Activated gamma-delta T cell treated with anti-CD3 and anti-CD28 coated beads, Interleukin-2, amount 50 U/mL, for 16 hours (primary cell): ENCODE results near the gene ROR1.

Source experiments
- DNase-seq: peaks from one replicate; pipeline ENCODE4 v3.0.0-alpha.2; 2020; ENCODE audit warnings: low read depth

Gene ROR1

DNA sequence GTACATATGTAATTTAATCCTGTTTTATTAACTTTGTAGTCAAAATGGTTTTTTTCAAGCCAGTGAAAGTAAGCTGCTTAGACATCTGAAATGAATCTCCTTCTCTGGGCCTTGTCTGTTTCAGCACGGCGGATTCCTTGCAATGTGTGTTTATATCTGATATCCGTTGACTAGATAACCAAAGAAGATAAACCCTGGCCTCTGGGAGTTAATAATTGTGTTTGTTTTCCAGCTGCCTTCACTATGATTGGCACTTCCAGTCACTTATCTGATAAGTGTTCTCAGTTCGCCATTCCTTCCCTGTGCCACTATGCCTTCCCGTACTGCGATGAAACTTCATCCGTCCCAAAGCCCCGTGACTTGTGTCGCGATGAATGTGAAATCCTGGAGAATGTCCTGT is 366.1 kb downstream of the ROR1 start:
- DNase-seq: no peak

DNA sequence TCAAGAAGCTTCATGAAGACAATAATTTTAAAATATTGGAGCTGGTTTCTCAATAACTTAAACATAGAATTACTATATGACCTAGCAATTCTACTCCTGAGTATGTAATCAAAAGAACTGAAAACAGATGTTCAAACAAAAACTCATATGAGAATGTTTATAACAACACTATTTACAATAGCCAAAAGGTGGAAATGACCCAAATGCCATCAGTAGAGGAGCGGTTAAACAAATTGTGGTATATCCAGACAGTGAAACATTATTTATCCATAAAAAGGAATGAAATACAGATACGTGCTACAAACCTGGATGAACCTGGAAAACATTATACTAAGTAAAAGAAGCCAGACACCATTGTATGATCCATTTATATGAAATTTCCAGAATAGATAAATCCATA is 366.8 kb downstream of the ROR1 start:
- DNase-seq: no peak

DNA sequence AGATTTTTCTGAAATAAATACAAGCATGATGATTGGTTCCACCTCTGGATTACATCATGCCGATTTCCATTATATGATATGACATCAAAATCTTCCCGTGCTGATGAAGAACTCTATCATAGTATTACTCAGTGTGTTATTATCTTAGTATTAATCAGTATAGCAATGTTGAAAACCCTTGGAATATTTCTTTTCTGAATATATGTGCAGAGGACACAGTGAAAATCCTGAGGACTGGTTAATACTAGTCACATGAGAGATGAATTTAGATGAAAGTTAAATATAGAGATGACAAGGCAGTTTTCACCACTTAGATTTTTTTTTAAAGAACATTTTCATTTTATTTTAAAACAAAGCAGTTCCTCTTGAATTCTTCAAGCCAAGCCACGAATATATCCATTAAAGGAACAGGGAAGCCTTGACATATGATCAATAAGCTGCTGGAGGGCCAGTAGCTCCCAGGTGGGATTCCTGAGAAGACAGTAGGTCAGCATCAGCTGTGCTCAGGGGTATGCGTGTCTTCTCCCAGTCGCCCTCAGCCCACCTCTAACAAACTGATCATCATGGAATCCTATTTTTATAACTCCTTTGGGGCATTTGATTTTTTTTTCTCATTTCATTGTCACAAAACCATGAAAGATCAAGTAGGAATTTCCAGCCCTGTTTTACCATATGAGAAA is 373.4 kb downstream of the ROR1 start:
- DNase-seq: no peak

DNA sequence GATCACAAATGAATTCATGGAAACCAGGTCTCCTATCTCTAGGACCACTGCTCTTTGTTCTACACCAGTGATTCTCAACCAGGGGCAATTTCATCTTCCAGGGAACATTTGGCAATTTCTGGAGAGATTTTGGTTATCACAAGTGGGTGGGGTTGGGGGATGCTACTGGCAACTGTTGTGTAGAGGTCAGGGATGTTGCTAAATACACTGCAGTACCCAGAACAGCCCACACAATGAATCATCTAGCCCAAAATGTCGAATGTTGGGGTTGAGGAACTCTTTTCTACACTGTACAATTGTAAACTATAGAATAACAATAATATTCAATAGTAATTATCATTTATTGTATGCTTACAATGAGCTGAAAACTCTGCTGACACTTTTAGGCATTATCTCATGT is 373.9 kb downstream of the ROR1 start:
- DNase-seq: no peak

DNA sequence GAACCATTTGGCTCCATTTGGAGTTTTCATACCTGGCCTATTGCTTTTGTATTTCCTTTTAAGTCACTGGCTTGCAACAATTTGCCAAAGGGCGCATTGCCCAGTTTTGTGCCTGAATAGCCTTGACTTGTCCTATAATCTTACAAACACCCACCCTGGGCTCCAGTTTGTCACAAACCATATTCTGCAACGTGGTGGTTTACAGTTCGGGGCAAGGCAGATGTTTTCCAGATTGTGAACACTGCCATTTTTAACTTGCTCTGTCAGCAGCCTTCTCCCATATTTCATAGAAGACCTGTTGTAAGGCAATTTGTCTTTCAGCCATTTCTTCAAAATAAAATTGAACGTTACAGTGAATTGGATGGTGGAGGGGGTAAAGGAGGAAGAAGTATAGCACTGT is 376.4 kb downstream of the ROR1 start:
- no peak for DNase-seq

DNA sequence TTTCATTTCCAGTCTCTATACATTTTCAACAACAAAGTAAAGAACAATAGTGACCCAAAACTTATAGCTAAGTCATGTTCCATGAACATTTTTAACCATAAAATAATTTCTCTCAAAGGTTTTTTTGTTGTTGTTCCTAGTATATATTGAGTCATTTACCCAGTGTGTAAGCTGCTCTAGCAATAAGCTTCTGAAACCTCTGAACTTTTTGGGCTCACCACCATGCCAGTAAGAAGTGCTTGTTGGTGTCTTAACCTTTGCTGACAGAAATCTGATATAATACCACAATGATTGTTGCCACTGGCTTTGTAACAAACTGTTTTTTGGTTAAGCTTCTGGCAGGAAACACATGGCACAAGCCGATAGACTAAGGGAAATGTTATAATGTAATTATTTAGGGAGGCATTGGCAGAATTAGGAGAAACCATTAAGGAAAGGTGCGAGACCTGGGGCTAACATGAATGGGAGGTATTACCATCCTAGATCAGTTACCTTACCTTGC is 377.0 kb downstream of the ROR1 start:
- DNase-seq: no peak

DNA sequence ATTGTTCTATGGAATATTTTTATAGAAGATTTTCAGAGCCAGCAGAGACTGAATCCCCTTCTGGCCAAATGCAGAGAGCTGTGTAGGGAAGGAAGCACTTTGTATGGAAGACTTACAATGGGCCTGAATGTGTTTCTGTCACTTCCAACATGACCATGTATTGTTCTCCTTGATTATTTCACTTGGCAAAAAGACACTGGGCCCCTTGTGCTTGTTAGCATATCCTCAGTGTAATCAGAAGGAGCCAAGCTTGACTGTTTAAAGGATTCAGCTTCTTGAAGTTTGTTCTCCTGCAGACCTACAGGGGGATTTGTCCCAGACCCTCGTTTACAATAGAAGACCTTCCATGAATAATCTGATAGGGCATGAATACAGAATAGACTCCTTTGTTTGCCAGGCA is 381.5 kb downstream of the ROR1 start:
- no peak for DNase-seq

DNA sequence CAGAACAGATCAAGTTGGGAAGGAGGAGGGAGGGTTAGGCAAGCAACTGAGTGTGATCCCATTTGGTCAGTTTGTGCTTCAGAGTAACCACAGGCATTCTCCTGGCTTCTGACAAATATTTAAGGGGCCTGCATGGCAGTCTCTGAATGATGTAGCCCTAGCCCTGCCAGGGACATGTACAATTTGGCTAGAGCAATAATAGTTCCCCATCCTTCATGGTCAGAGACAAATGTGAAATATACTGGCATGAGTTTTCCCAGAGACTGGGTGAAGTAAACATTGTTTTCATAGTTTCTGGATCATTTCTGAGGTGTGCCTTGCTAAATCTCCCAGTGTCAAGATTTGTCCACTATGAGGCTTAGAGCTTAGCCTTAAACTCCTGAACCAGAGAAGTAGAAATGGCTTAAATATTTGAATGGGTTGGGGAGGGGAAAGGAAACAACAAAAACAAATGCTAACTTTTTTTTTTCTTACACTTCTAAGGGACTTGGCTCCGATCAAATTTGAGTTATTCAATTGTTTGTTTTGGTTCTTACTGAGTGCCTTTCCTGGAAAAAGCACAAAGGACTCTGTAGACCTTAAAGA is 387.6 kb downstream of the ROR1 start:
- DNase-seq: no peak

DNA sequence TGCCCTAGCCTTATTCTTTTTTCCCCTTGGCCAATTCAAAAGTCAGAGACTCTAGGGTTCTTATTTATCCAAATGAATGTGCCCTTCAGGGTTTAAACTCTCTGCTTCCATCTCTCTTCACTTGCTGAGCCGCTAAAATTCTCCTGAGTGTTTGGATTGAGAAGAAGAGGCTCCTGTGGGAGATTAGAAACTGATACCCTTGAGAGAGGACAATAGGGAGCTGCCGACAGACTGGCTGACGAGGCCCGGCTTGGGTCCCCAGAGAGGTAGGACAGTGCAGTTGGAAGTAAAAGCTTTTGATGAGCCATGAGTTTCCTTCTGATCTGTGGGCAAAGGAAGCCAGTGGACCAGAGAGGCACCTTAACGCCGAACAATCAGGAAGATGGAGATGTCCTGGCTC is 388.3 kb downstream of the ROR1 start:
- no peak for DNase-seq

DNA sequence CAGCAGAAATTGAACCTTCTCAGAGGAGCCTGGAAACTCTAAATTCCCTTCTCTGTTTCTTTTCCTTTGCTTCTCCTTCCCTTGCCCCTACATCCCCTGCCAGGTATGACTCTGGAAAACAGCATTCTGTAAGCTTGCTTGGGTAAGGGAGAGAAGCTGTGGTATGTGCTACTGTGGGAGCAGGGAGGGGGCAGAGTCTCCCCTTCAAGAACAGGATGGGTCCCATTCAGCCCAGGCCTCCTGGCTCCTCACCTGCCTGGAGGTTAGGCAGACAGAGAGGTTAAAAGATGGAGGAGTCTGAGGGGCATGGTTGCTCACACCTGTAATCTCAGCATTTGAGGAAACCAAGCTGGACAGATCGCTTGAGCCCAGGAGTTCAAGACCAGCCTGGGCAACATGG is 389.0 kb downstream of the ROR1 start:
- DNase-seq: no peak

DNA sequence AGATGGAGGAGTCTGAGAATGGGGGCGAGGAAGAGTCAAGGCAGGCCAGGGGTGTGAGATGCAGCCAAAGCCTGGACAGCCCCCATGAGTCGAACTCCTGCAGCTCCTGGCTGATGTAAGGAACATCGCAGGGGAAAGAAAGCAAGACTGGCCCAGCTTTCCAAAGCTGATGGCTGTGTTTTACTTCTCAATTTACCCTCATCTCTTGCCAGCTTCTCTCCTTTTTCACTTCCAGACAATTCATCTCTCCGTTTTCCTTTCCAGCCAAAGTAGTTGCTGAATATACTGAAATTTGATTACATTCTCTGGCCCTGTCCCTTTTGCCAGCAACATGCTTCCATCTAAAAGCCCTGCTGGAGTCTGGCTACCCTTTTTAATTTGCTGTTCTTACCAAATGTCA is 389.6 kb downstream of the ROR1 start:
- no peak for DNase-seq

DNA sequence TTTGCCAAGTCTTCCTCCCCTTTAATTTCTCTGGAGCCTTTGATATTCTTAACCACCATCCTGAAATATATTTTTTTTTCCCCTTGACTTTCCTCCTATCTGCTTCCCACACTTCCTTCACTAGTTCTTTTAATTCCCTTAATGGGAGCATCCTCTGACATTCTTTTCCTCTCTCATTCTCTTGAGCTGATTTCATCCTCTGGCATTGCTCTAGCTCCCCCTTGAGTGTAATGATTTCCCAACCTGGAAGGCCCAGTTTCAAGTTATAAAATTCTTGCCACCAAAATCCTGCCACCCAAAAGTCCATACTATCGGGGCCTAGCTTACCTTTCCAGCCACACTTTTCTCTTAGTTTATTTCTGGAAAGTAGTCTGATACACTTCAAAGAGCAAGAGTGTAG is 390.2 kb downstream of the ROR1 start:
- no peak for DNase-seq

DNA sequence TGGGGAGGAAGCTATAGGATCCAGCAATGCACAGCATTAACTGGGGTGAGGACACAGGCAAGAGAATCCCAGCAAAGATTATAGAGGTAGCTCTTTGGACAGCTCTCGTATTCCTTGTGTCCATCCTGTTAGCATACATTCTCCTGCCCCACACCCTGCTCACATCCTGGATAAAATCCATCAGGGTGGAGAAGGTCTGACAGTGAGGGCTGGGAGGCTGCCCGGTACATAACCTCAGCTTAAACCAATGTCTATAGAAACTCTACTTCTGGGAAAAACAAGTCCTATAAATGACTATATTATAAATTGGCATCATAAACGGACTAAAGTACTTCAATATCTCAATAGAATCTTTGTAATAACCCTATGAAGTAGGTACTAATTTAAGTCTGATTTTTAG is 392.8 kb downstream of the ROR1 start:
- DNase-seq: no peak

DNA sequence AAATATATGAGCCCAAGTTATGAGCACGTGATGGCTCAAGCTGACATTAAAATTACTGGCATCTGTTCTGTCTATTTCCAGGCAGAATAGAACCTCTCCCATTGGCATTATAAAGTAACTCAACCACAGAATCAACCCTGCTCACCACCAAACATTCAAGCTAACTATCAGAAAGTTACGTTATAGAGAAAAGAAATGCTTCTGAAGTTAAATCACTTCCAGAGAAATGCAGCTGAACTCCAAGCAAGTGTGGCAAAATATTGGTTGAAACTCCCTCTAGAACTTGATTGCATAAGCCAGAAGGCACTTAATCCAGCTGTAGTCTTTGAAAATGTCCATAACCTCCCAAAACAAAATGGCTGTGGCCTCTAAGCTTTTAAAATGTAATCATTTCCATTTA is 393.4 kb downstream of the ROR1 start:
- no peak for DNase-seq

DNA sequence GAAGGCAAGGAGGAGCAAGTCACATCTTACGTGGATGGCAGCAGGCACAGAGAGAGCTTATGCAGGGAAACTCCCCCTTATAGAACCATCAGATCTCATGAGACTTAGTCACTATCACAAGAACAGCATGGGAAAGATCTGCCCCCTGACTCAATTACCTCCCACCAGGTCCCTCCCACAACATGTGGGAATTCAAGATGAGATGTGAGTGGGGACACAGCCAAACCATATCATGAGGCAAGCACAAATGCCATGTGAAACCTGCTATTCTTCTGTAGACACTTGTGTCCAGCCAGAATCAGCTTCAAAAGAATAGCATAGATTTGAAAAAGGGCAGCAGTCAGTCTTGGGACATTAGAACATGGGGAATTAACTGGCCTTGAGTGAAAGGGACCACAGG is 397.4 kb downstream of the ROR1 start:
- no peak for DNase-seq

DNA sequence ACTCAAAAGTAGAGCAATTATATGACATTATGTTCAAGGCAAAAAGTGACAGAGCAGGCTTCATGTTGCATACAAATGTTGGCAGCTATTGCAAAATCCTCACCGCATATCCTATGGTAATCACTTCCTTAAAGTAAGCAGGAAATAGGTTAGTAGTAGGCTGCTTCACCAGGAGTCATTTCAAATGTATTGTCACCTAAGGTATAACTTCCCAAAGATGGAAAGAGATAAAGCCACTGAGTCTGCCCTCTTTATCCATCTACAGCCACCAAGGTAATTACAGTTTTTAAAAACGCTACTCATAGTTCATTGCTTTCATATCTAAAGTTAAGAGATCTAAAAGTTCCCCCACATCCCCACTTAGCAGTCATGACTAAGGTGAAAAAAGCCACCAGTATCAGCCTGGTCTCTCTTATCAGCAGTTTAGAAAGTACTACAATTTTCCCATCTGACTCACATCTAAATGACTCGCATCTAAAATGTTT is 398.0 kb downstream of the ROR1 start:
- no peak for DNase-seq

DNA sequence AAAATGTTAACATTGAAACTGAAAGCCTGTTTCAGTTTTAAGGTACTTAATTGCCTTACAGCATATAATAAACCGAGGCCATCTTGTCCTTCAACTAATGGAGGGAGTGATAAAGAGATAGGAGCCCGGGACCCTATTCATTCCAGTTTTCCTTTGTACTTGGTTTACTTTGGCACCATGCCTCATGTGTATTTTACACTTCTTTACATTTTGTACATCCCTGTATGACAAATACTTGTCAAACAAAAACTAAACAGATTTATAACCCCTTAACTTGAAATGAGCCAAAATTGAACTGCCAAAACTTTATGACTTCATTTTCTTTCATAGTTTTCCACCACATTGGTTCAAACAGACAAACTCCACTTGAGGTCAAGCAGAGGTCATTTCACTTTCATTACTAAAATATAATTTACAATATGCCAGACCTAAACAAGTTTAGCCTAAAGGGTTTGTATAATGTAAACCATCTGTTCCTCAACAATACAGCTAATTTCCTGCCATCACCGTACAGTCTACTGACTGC is 398.7 kb downstream of the ROR1 start:
- no peak for DNase-seq

DNA sequence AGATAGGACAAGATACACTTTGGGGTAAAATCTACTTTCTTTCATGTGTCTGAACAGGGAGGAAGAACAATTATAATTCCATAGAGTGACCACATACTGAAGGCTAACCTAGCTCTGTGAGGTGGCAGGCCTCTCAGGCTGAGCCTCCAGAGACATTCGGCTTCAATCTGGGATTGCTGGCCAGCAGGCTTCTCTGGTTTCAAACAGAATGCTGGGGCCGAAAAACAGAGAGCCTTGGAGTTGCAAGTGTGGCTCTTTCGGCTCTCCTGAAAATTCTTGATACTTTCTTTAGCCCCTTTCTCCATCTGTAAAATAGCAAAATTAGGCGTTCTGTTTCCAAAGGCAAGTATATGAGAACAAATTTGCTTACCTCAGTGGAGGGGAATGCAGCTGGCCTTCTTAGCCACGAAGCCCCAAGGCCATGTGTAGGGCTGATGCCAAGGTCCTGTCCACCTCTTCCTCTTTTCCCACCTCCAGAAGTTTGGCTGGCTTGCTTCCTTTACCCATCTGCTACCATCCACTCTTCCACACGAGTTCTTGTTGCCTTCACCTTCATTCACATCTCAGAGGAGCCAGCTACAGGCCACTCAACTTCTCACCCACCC is 399.6 kb downstream of the ROR1 start:
- no peak for DNase-seq

DNA sequence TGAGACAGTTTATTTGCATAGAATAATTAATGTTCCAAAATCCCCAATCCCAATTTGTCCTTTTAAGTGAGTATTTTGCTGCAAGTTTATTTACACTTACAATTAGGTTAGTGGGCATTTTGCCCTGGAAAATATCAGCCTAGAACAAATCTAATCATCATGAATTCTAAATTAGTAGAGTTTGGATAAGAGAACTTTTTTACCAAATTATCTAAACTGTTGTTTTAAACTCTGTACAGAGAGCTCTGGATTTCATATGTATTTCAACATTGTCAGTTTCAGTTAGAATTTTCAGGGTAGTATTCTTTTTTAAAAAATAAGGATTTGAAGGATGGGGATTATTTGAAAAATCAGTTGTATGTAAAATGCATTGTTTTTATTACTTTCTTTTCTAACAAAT is 401.8 kb downstream of the ROR1 start:
- DNase-seq: no peak

DNA sequence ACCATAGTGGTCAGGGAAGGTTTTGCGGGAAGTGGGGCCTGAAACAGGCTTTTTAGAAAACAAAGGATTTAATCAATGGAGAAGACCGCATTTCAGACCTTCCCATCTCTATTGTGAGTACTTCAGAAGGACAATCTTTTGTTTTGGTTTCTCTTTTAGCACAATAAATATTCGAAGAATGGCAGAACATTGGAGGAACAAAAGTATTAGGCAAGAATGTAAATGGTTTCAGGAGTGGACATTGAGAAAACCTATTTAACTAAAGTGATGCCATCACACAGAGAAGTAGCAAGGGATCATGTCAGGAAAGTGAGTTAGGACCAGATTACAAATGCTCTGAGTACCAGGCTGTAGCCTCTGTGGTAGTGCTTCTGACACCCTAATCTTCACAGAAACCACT is 402.8 kb downstream of the ROR1 start:
- no peak for DNase-seq

DNA sequence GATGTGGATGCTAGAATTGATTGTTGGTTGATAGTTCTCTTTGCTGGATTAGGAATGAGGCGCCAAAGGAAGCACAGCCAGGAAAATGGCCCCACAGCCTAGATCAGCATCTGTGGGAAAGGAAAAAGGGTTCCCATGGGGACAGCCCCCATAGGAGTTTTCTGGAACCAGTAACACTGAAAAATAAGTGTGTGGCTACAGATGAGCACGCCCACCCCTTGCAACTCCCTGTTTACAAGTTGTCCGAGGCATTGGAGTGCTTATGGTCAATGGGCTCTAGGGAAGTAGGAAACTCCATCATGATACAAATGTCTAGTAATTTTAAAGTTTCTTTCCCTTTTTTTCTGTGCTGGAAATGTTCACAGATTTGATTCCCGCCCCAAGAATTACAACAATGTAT is 405.8 kb downstream of the ROR1 start:
- DNase-seq: no peak

DNA sequence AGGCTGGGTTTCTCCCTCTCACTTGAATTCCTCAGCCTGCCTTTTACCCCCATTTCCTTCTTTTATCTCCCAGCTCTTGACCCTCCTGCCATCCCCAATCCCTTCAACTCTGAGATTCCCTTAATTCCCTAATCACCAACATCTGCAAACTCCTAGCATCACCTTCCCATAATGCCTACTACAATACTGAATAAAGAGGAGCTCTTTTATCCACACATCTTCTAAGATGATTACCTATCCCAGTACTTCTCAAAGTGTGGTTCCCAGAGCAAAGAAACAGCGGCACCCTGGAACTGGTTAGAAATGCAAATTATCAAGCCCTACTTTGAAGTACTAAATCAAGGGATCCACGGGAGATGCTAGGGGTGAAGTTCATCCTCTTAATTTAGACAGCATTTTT is 408.4 kb downstream of the ROR1 start:
- DNase-seq: no peak

DNA sequence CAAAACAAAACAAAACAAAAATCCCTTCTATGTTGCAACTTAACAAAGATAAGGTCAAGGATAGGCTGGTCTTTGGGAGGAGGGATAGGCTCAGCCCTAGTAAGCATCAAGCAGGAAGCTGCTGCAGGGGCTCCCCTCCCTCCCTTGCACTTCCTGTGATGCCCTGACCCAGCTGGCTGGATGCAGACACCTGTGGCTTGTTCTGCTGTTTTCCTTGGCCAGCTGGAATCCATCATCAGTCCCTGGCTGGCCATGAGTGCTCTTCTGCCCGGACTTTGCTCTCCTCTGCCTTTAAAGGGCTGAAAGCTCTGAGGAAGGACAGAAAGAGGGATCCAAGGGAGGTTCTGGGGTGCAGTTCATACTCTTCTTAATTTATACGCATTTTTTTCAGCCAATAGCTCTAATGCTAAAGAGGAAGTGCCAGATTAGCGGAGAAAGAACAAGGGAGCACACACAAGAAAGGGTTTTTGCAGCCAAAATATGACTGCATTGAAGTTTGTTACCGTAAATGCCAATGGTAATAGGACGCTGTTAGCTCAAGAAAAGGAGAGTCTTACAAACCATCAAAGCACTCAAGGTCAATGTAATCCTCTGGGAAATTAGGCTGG is 409.7 kb downstream of the ROR1 start:
- DNase-seq: no peak
